GM19193 (cell line): ENCODE results near the gene LASP1.

Experiments
- POLR2A ChIP-seq: IDR thresholded peaks from 4 replicates; pipeline ENCODE4 v1.6.1; 2011; ENCODE audit not compliant: insufficient read depth, insufficient read length; ENCODE audit errors: extremely low read depth

The LASP1 gene

GRCh38 chr17:38877130-38877851, 7.4 kb downstream of the LASP1 start:
- TF ChIP-seq POLR2A: no peak

DNA sequence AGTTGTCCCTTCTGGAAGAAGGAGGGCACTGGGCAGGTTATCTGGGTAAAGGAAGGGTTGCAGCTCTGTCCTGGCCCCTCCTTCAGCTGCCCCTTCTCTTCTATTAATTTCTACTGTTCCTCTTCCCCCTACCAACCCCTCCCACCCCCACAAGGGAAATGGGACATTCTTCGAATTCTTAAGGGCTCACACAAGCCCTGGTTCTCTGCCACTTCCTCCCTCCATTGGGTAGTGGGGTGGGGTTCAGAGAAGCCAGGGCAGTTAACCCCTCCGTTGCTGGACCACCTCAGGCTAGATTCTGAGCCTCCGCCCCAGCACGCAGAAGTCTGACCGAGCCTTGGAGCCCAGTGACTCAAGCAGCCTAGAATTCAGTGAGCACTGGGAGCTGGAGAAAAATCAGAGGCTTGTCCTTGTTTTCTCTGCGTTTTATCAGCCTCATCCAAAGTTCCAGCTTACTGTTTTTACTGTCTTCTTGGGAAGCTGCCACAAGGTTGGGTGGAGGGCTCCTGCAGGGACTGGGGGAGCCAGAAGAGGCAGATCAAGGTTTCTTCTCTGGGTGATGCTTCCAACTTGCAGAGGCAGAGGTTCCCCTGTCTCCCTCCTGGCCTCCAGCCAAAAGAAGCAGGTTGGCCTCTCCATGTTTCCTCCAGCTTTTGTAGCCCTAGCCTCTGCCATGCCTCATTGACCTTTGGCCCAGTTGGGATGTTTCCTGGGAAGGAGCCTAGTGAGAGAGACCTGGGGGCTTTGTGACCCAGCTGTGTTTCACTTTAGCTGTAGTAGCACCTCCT, 10.2 kb downstream of the LASP1 start:
- no peak for TF ChIP-seq POLR2A

DNA sequence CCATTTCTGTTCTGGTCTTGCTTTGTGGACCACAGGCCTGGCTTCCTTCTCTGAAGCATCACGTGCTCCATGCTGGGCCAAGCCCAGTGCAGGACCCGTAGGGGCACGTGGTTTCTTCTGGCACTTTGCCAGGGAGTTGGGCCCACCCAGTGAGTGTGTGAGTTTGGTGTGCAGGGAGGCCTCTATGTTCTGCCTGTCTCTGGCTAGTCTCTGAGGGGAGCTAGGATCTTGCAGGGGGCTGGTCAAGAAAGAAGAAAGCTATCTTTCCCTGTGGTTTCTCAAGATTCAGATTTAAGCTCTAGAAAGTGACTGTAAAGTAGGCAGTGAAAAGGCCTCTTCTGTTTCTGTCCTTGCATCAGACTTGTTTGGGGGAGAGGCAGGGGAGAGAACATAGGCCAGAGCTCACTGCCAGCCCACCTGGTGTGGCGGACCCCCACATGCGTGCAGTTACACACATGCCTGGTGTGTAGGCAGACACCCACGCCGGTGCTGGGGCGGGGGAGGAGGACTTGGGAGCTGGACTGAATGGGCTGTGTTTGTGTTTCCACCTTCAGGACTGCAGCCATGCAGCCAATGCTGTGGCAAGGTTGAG, 11.8 kb downstream of the LASP1 start:
- TF ChIP-seq POLR2A: no peak

GRCh38 chr17:38882870-38883269, 13.0 kb downstream of the LASP1 start:
- TF ChIP-seq POLR2A: no peak

DNA sequence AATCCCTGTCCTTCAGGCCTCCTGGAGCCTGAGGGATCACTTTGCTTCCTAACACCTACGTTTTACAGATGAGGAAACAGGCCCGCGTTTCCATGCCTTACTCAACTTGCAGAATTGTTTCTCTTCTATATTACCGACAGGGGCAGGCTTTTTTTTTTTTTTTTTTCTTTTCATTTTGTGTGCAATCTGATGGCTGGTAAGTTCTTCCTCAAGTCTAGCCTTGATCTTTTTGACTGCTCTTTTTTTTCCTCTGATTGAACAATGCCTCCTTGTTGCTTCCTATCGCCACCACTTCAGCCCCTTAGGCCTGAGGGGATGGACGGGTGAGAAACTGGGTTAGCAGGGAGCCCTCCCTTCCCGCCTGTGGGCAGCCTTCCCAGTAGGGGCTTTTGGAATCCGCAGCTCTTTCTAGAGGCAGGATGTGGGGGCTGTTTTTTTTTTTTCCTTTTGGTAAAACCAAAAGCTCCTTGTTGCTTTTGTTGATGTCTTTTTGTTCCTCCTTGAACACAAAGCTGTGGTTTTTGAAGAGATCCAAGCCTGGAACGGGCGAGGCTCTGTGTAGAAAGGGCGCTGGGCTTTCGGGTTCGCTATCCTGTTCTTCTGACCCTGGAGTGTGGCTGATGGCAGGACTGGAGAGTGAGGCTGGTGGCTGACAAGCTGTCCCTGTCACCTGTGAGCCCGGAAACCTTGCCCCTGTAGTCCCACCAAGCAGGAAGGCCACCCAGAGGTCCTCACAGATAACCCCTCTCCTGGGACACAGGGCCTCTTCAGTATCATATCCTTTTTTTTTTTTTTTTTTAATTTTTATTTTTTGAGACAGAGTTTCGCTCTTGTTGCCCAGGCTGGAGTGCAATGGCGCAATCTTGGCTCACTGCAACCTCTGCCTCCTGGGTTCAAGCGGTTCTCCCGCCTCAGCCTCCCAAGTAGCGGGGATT, 14.0 kb downstream of the LASP1 start:
- no peak for TF ChIP-seq POLR2A

GRCh38 chr17:38885044-38885727, 15.3 kb downstream of the LASP1 start:
- no peak for TF ChIP-seq POLR2A

DNA sequence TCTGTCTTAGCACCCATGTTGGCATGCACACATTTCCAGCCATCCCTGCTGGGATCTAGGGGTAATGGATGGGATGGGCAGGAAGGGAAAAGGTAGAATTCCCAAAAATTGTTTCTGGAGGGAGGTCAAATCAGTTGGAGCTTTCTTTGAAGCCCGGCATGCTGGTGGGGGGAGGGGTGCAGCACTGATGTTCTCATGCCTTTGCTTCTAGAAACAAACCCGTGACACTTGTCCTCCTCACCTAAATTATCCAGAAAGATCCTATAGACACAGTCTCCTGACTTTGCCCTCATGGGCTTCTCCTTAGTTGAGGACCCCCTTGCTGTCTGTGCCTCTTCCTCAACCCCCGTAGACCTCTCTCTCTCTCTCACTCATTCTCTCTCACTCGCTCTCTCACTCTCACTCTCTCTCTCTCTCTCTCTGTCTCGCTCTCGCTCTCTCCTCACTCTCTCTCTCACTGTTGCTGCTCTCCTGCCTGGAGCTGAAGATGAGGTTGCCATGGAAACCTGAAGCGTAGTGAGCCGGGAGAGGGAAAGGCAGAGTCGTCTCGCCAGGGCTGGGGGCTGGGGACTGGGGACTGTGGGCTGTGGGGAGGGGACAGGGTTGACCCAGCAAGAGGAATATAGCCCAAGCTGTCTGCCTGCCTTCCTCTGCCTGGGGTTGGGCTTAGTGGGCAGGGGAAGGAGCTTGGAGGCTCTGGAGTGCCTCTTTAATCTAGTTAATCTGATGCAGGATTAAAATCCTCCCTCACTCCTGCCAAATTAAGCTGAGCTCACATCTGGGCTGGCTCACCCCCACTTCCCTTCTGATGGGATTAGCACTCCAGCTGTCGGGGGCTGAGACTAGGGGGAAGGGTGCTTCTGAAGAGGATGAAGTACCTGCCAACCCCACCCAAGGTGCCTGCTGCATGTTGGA, 16.1 kb downstream of the LASP1 start:
- TF ChIP-seq POLR2A: no peak

GRCh38 chr17:38886643-38887010, 16.8 kb downstream of the LASP1 start:
- TF ChIP-seq POLR2A: no peak

DNA sequence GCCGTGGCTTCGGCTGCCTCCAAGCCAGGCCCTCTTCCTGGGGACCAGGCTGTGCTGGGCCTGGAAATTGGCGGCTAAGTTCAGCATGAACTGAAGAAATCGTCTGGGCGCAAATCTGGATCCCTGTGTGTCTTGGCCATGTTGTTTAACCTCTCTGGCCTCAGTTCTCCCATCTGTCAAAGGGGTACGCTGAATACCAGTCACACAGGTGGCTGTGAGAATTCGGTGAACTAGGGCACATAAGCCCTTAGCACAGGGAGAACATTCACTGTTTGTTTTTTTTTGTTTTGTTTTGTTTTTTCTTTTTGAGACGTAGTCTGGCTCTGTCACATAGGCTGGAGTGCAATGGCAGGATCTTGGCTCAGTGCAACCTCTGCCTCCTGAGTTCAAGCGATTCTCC, 19.0 kb downstream of the LASP1 start:
- TF ChIP-seq POLR2A: no peak

DNA sequence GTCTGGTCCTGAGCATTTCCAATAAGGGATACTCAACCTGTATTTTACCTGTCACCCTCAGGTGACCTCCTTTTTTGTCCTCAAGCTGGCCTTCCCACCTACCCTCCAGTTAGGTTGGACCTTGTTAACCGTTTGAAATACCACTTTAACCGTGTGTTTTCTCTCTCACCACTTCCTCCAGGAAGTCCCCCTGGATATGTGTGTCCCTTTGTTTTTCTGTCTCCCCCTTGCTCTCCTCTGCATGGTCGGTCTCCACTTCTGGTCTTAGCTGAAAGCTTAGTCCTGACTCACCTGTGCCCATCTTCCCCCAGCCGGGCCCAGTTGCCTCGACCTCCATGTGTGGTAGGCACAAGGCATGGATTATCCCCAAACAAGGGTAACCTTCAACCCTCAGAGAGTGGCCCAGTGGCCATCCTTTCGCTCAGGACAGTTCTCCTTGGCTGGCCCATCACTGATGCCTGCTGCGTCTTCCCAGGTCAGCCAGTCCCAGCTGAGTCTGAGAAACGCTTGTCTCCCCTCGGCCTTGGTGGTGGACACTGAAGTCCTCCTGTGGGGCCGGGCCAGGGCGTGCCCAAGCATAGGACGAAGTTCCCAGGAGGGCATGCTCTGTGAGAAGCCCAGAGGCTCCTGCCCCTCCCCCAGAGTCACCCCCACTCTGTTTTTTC, 20.0 kb downstream of the LASP1 start:
- TF ChIP-seq POLR2A: no peak

DNA sequence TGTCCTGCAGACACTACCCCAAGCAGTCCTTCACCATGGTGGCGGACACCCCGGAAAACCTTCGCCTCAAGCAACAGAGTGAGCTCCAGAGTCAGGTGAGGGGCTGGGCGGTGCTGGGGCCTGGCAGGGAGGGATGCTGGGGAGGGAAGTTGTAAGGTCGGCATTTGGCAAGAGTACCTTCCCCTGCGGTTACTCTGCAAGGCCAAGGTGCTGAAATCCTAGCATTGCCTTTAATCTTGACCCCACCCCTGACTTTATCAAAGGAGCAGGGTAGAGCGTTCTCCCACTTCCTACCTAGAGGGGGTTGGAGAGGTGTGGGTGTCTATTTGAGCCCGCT, 20.5 kb downstream of the LASP1 start:
- TF ChIP-seq POLR2A: no peak

- TF ChIP-seq POLR2A: no peak
Observed at GRCh38 chr17:38891441-38891840, 21.6 kb downstream of the LASP1 start.

- no peak for TF ChIP-seq POLR2A
Observed at GRCh38 chr17:38892083-38892482, 22.2 kb downstream of the LASP1 start.

- TF ChIP-seq POLR2A: no peak
Observed at GRCh38 chr17:38892620-38893019, 22.8 kb downstream of the LASP1 start.

- TF ChIP-seq POLR2A: no peak
Observed at GRCh38 chr17:38893113-38893512, 23.3 kb downstream of the LASP1 start.
